Hepatocyte (in vitro differentiated cells): Measurements from ENCODE around the gene ZEB2. TPM values are rescaled to one million over a fixed set of nuclear protein-coding genes. Genes with fewer than 3 reads are reported as not detected.

ENCODE experiments used
- DNase-seq: peaks from one replicate; pipeline ENCODE4 v3.0.0-alpha.2; 2016; ENCODE audit warnings: low spot score
- H2AFZ ChIP-seq: fragments of 200-600 bp; sonication (generic); 2 replicates; pipeline ENCODE4 v1.6.0; 2016; ENCODE audit warnings: antibody characterized with exemption, mild to moderate bottlenecking
- H3K27ac ChIP-seq: fragments of 200-600 bp; sonication (generic); 2 replicates; pipeline ENCODE4 v1.5.1; 2016; ENCODE audit warnings: mild to moderate bottlenecking
- H3K27me3 ChIP-seq: fragments of 200-600 bp; sonication (generic); 2 replicates; pipeline ENCODE4 v1.6.1; 2016
- H3K36me3 ChIP-seq: fragments of 200-600 bp; sonication (generic); replicated peaks from 2 replicates; pipeline ENCODE4 v1.5.1; 2016; ENCODE audit warnings: low read depth; ENCODE audit not compliant: insufficient read depth
- H3K4me1 ChIP-seq: fragments of 200-600 bp; sonication (generic); 2 replicates; pipeline ENCODE4 v1.5.1; 2016; ENCODE audit warnings: mild to moderate bottlenecking, moderate library complexity; ENCODE audit not compliant: insufficient read depth
- H3K4me2 ChIP-seq: fragments of 200-600 bp; sonication (generic); 2 replicates; pipeline ENCODE4 v1.6.0; 2016
- H3K4me3 ChIP-seq: fragments of 200-600 bp; sonication (generic); 2 replicates; pipeline ENCODE4 v1.5.1; 2016; ENCODE audit warnings: mild to moderate bottlenecking
- H3K79me2 ChIP-seq: fragments of 200-600 bp; sonication (generic); 2 replicates; pipeline ENCODE4 v1.6.0; 2017; ENCODE audit warnings: mild to moderate bottlenecking
- H3K9me2 ChIP-seq: fragments of 200-600 bp; sonication (generic); replicated peaks from 2 replicates; pipeline ENCODE4 v1.6.0; 2017; ENCODE audit warnings: mild to moderate bottlenecking; ENCODE audit not compliant: insufficient read depth
- H3K9me3 ChIP-seq: fragments of 200-600 bp; sonication (generic); 2 replicates; pipeline ENCODE4 v1.5.1; 2016; ENCODE audit warnings: low read depth, mild to moderate bottlenecking
- H4K20me1 ChIP-seq: fragments of 200-600 bp; sonication (generic); 2 replicates; pipeline ENCODE4 v1.6.0; 2016; ENCODE audit warnings: mild to moderate bottlenecking; ENCODE audit not compliant: insufficient read depth, poor library complexity, severe bottlenecking
- CTCF ChIP-seq: fragments of 200-600 bp; sonication (generic); IDR thresholded peaks from 2 replicates; pipeline ENCODE4 v1.5.1; 2016; ENCODE audit warnings: antibody characterized with exemption, mild to moderate bottlenecking; ENCODE audit not compliant: poor library complexity
- EZH2 ChIP-seq: fragments of 200-600 bp; sonication (generic); IDR thresholded peaks from 2 replicates; pipeline ENCODE4 v1.6.1; 2016; ENCODE audit warnings: antibody characterized with exemption, mild to moderate bottlenecking, borderline replicate concordance
- EZH2phosphoT487 ChIP-seq: fragments of 200-600 bp; sonication (generic); IDR thresholded peaks from one replicate; pipeline ENCODE4 v1.6.1; 2018; ENCODE audit warnings: antibody characterized with exemption, mild to moderate bottlenecking, low read depth, moderate library complexity; ENCODE audit not compliant: unreplicated experiment, severe bottlenecking
- WGBS: methylation state at CpG from one replicate; pipeline ENCODE4 v1.1.6; 2016; ENCODE audit warnings: low lambda C conversion rate; ENCODE audit errors: missing lambda C conversion rate; 5-methylcytosine and 5-hydroxymethylcytosine counted together
- polyA plus RNA-seq: library from polyadenylated mRNA; unstranded; fragments of >200 nt; fragmentation: Nextera tagmentation; extraction: Ambion mirVana; gene quantifications from 2 replicates; pipeline ENCODE4 v1.2.1, GENCODE V29; 2016
- total RNA-seq: library from RNA; depleted of rRNA; stranded (reverse); fragments of >200 nt; gene quantifications from 2 replicates; pipeline ENCODE4 v1.2.3, GENCODE V29; 2014

Gene ZEB2
- total and polyA plus RNA-seq, 2 experiments from 2014 or later, result 17.8 to 35.5 TPM

- H4K20me1 ChIP-seq, result no peaks in the 10 kb centered on the region
- H3K79me2 ChIP-seq, result peaks cover 14% of the 10 kb centered on the region
- DNase-seq, result no peak
- 41% methylated on average over 4 of the region's 4 CpGs for WGBS
- no peaks in the 10 kb centered on the region for H3K9me2 ChIP-seq
- H3K4me2 ChIP-seq, result no peak overlapping the region
- H3K36me3 ChIP-seq, result no peaks in the 10 kb centered on the region
- H3K27me3 ChIP-seq, result peaks cover 17% of the 10 kb centered on the region
- H2AFZ ChIP-seq, result no peak overlapping the region
- H3K4me3 ChIP-seq, result no peak overlapping the region
- H3K4me1 ChIP-seq, result peaks cover 10% of the 10 kb centered on the region
- TF ChIP-seq EZH2, result no peak
- no peak for TF ChIP-seq EZH2phosphoT487
- no peak for TF ChIP-seq CTCF
- H3K27ac ChIP-seq, result no peak overlapping the region
- H3K9me3 ChIP-seq, result no peaks in the 10 kb centered on the region
Measured at GRCh38 chr2:144479138-144479537, 40.8 kb downstream of the ZEB2 start.

GRCh38 chr2:144477957-144478311 lies 42.0 kb downstream of the ZEB2 start:
- whole genome bisulfite sequencing, result 69% methylated on average over 7 of the region's 7 CpGs
- Histone ChIP-seq H3K36me3 (no peaks in the 10 kb centered on the region), H3K9me2 (no peaks in the 10 kb centered on the region), H3K4me2 (peak overlapping the region; percentile 26), H3K4me3 (no peak overlapping the region), H3K79me2 (peaks cover 11% of the 10 kb centered on the region), H3K27ac (peak overlapping the region; percentile 20), H3K4me1 (peaks cover 10% of the 10 kb centered on the region), H3K27me3 (peaks cover 29% of the 10 kb centered on the region), H2AFZ (no peak overlapping the region), H3K9me3 (no peaks in the 10 kb centered on the region), H4K20me1 (no peaks in the 10 kb centered on the region)
- TF ChIP-seq EZH2phosphoT487 (no peak), EZH2 (no peak), CTCF (no peak)
- no peak for DNase-seq

GRCh38 chr2:144477281-144477956 lies 42.5 kb downstream of the ZEB2 start:
- Histone ChIP-seq H2AFZ (no peak overlapping the region), H3K27me3 (peaks cover 30% of the 10 kb centered on the region), H3K4me3 (no peak overlapping the region), H3K4me1 (peaks cover 10% of the 10 kb centered on the region), H3K36me3 (no peaks in the 10 kb centered on the region), H4K20me1 (no peaks in the 10 kb centered on the region), H3K9me2 (no peaks in the 10 kb centered on the region), H3K79me2 (peaks cover 10% of the 10 kb centered on the region), H3K4me2 (peak overlapping the region; percentile 26), H3K9me3 (no peaks in the 10 kb centered on the region), H3K27ac (peak overlapping the region; percentile 20)
- WGBS, result 58% methylated on average over 4 of the region's 4 CpGs
- DNase-seq, result no peak
- no peak for TF ChIP-seq EZH2phosphoT487
- TF ChIP-seq CTCF, result no peak
- TF ChIP-seq EZH2, result no peak
